Esophagus (tissue), 2 donors: Measurements from ENCODE around the gene HSPA8. TPM values are rescaled to one million over a fixed set of nuclear protein-coding genes. Genes with fewer than 3 reads are reported as not detected.

ENCODE experiments used
- H3K27ac ChIP-seq, 2 donors: one replicate each; pipeline ENCODE4 v1.5.1; 2013; ENCODE audit warnings: low read depth in 2 of 2, mild to moderate bottlenecking in 2 of 2, inconsistent platforms in 1 of 2, low read length in 1 of 2, moderate library complexity in 1 of 2
- H3K27me3 ChIP-seq, 2 donors: one replicate each; pipeline ENCODE4 v1.6.1; 2013; ENCODE audit warnings: low read length in 2 of 2, control low read depth in 1 of 2, mild to moderate bottlenecking in 1 of 2; ENCODE audit not compliant: insufficient read depth in 2 of 2, control insufficient read depth in 1 of 2
- H3K36me3 ChIP-seq, 2 donors: one replicate each; pipeline ENCODE4 v1.6.1; 2013; ENCODE audit warnings: low read length in 1 of 2; ENCODE audit not compliant: control insufficient read depth in 2 of 2, insufficient read depth in 2 of 2
- H3K4me1 ChIP-seq, 2 donors: one replicate each; pipeline ENCODE4 v1.6.1; 2013; ENCODE audit warnings: low read length in 1 of 2; ENCODE audit not compliant: control insufficient read depth in 2 of 2, insufficient read depth in 2 of 2
- H3K4me3 ChIP-seq, 2 donors: one replicate each; pipeline ENCODE4 v1.5.1; 2013; ENCODE audit warnings: low read length in 2 of 2, mild to moderate bottlenecking in 2 of 2, low read depth in 1 of 2, moderate library complexity in 1 of 2
- H3K9me3 ChIP-seq, 2 donors: one replicate each; pipeline ENCODE4 v1.6.1; 2013; ENCODE audit warnings: mild to moderate bottlenecking in 2 of 2, low read depth in 1 of 2, low read length in 1 of 2, moderate library complexity in 1 of 2; ENCODE audit not compliant: control insufficient read depth in 2 of 2, insufficient read depth in 1 of 2
- WGBS, 2 donors: extraction: QIAGEN DNeasy Blood & Tissue Kit; methylation state at CpG; one replicate each; pipeline ENCODE4 v1.1.7; 2013; 5-methylcytosine and 5-hydroxymethylcytosine counted together
- polyA plus RNA-seq, 2 donors: library from polyadenylated mRNA; stranded (reverse); fragments of 200-250 nt; gene quantifications; one replicate each; pipeline ENCODE4 v1.2.3, GENCODE V29; 2013
- donor health status: healthy with polysubstance abuse.
- donor health status: Bipolar disorder and iron deficiency.

Gene HSPA8
- polyA plus RNA-seq, 2 donors = 64.9 to 504 TPM

DNA sequence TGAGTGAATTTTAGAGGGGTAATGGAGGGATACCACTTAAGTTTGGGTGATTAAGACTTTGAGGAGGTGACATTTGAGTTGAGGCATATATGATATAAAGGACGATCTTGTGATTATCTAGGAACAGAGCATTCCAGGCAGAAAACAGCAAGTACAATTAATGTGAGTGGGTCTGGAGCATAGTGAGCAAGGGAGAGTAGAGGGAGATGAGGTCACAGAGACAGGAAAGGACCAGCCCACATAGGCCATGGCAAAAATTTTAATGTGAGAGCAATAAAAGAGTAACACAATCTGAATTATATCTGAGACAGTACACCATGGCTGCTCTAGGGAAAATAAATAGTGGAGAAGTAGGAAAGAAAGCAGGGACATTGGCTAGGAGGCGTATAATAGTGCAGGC lies 14.5 kb upstream of the HSPA8 start:
- H3K9me3 ChIP-seq = no peaks in the 10 kb centered on the region
- WGBS, 2 donors = 94% methylated on average over 2 of the region's 2 CpGs
- H3K36me3 ChIP-seq = no peaks in the 10 kb centered on the region

GRCh38 chr11:123073343-123074057 lies 11.6 kb upstream of the HSPA8 start:
- H3K36me3 ChIP-seq = no peaks in the 10 kb centered on the region
- H3K9me3 ChIP-seq = no peaks in the 10 kb centered on the region
- 92 to 94% methylated on average over 14 of the region's 14 CpGs for WGBS, 2 donors
- no peaks in the 10 kb centered on the region for H3K27me3 ChIP-seq
- no peak overlapping the region for H3K27ac ChIP-seq
- no peaks in the 10 kb centered on the region for H3K4me1 ChIP-seq
- H3K4me3 ChIP-seq = no peak overlapping the region

More for the DNA sequence above, 14.5 kb upstream of the HSPA8 start:
- Histone ChIP-seq H3K4me3 (no peak overlapping the region), H3K27ac (no peak overlapping the region), H3K27me3 (no peaks in the 10 kb centered on the region), H3K4me1 (no peaks in the 10 kb centered on the region)

- H3K27ac ChIP-seq = no peak overlapping the region
- H3K9me3 ChIP-seq = no peaks in the 10 kb centered on the region
- no peaks in the 10 kb centered on the region for H3K36me3 ChIP-seq
- H3K27me3 ChIP-seq = no peaks in the 10 kb centered on the region
- no peaks in the 10 kb centered on the region for H3K4me1 ChIP-seq
- H3K4me3 ChIP-seq = no peak overlapping the region
Observed at GRCh38 chr11:123072762-123073161, 10.8 kb upstream of the HSPA8 start.

- no peaks in the 10 kb centered on the region for H3K27me3 ChIP-seq
- no peak overlapping the region for H3K4me3 ChIP-seq
- no peak overlapping the region for H3K27ac ChIP-seq
- H3K9me3 ChIP-seq = no peaks in the 10 kb centered on the region
- H3K36me3 ChIP-seq = no peaks in the 10 kb centered on the region
- 50 to 56% methylated on average over 2 of the region's 2 CpGs for WGBS, 2 donors
- H3K4me1 ChIP-seq = no peaks in the 10 kb centered on the region
Observed at GRCh38 chr11:123072332-123072761, 10.4 kb upstream of the HSPA8 start.

GRCh38 chr11:123069908-123070821 lies 8.2 kb upstream of the HSPA8 start:
- Histone ChIP-seq H3K9me3 (no peaks in the 10 kb centered on the region), H3K27ac (no peak overlapping the region), H3K4me1 (no peaks in the 10 kb centered on the region), H3K4me3 (no peak overlapping the region), H3K36me3 (no peaks in the 10 kb centered on the region), H3K27me3 (no peaks in the 10 kb centered on the region)
- 54 to 65% methylated on average over 5 of the region's 5 CpGs for WGBS, 2 donors

GRCh38 chr11:123065621-123066020 lies 3.7 kb upstream of the HSPA8 start:
- Histone ChIP-seq H3K4me1 (peaks cover 0 to 2% of the 10 kb centered on the region in 2 donors), H3K27ac (no peak overlapping the region)

DNA sequence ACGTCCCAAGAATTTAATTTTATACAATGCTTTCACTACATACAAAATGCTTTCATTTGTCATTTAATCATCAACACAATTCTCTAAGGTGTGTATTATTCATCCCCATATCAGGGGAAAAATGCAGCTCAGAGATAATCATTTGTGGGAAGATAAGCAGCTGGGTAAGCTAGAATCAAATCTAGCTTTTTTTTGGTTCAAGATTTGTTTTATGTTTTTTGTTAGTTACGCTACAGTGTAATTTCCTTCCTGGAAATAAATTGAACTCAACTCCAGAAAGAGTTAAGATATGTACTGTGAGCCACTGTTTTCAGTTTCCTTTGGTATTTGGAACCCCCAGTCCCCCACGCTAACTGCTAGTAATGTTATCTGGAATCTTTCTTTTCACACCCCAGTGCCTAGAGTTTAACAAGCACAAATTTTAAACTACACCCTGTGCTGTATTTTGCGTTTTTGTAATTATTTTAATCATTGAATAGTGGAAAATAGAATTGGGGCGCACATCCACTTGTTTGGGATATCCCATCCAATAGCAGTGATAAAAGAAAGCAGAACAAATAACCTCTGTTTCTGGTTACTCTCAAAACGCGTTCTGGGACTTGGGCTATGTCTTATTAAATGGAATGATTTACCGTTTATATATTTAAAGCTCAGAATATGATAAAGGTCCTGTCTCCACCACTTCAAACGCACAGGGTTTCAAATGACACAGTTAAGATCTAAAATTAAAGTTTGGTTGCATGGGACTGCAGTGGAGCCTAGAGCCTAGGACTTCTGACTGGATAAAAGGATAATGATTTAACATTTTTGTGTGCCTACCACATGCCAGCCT lies 2.1 kb upstream of the HSPA8 start:
- Histone ChIP-seq H3K4me3 (peak overlapping the region in 1 of 2 donors; percentile 69), H3K4me1 (peaks cover 0 to 4% of the 10 kb centered on the region in 2 donors), H3K27ac (peak overlapping the region; percentile 15 to 100), H3K36me3 (peaks cover 4 to 13% of the 10 kb centered on the region in 2 donors), H3K9me3 (no peaks in the 10 kb centered on the region), H3K27me3 (no peaks in the 10 kb centered on the region)
- 42 to 49% methylated on average over 9 of the region's 9 CpGs for WGBS, 2 donors

More at GRCh38 chr11:123065621-123066020, 3.7 kb upstream of the HSPA8 start:
- H3K4me3 ChIP-seq = no peak overlapping the region
- WGBS, 2 donors = 88 to 89% methylated on average over 2 of the region's 2 CpGs
- H3K9me3 ChIP-seq = no peaks in the 10 kb centered on the region
- H3K27me3 ChIP-seq = no peaks in the 10 kb centered on the region
- H3K36me3 ChIP-seq = no peaks in the 10 kb centered on the region

DNA sequence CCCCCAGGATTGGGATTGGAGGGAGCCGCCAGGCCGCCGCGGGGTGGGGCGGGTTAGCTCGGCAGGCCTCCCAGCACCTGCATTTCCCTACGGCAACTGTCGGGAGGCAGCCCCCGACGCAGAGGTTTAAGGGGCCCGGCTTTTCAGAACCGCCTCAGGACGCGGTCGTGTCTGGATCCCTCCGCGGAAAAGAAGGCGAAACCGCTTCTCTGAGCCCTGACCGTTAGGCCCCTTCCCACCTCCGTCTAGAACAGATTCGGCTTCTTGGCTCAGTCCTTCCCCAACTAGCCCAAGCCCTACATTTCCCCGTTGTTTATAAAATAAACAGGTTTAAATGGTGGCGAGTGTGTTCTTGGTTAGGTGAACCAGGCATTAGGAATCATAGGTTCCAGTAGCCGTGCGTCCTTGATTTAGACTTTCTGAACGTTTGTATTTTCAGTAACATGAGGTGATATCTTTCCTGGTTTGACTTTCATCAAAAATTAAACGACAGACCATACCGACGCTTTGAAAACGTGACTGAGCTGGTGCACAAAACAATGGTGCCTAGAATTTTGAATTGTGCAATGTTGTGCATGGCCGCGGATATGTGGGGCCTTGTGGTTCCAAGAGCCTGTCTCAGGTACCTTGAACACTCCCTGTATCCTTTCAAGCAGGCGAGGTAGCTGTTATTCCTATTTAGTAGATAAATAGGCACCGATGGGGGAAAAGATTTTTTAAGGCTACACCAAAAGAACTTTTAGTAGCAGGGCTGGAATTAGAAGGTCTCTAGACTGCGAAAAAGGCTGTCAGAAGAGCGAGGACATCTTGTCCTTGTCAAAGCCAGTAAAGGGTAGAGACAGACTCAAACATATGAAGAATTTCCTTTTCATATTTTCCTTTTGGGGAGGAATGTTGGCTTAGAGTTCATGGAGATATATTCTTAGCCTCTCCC lies 1.2 kb upstream of the HSPA8 start:
- no peaks in the 10 kb centered on the region for H3K9me3 ChIP-seq
- H3K27ac ChIP-seq = peak overlapping the region; percentile 98 to 100
- H3K4me3 ChIP-seq = peak overlapping the region; percentile 69 to 80
- no peaks in the 10 kb centered on the region for H3K27me3 ChIP-seq
- H3K36me3 ChIP-seq = peaks cover 4 to 20% of the 10 kb centered on the region in 2 donors
- peaks cover 3 to 7% of the 10 kb centered on the region in 2 donors for H3K4me1 ChIP-seq
- 2 to 3% methylated on average over 37 of the region's 37 CpGs for WGBS, 2 donors
